ENCODE measurements around the gene MTMR12. TPM values are rescaled to one million over a fixed set of nuclear protein-coding genes. Genes with fewer than 3 reads are reported as not detected.

Gene MTMR12
- total and polyA plus RNA-seq, 2 of the 13 experiments (the other 11 are each of a cell fraction or from before 2014, with no cell fraction given) = 23.4 to 36.6 TPM

DNA sequence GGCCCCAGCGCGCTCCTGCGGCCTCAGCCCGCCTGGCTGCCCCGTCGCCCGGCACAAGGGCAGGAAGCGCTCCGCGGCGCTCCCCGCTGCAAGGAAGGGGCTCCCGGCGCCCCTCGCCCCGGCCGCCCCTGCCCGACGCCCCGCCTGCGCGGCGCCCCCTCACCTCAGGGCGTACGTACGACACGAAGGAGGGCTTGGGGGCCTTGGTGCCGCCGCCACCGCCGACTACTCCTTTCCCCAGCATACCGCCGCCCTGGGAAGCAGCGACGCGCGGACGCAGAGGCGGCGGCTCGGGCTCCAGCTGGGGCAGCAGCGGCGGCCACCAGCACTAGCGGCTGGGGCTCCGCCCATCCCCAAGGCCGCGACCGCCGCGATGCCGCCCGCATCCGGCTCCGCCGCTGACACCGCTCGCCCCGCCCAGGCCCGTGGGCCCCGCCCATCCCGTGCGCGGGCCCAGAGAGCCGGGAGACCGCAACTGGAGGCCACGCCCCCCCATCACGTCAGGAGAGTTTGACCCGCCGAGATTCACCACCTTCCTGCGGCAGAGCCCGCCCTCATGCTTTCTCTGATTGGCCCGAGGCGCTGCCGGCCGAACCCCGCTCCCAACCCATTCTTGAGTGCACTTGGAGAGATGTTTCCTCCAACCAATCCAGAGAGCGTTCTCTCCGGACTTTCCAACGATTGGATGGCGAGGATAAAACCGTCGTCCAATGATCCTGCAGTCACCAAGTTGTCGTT, at the start of gene MTMR12 (continued):
- TF ChIP-seq ZBTB7A (CRISPR knock-in tag; IDR thresholded peaks at IDR 0.05) (no peak), FOXC1 (CRISPR knock-in tag; IDR thresholded peaks at IDR 0.05; ENCODE audit: borderline replicate concordance) (peak; percentile 18; the same call in 1 of the 2 replicates), TAF1 (CRISPR knock-in tag; IDR thresholded peaks at IDR 0.05) (peak; percentile 64), ZNF138 (CRISPR knock-in tag; IDR thresholded peaks at IDR 0.05; ENCODE audit: low read depth) (peak; percentile 26; the same call in 1 of the 2 replicates), ZSCAN9 (CRISPR knock-in tag; IDR thresholded peaks at IDR 0.05; ENCODE audit: borderline replicate concordance) (no peak; the same call in 1 of the 2 replicates), ZSCAN29 (CRISPR knock-in tag; conservative IDR thresholded peaks at IDR 0.05) (no peak), ZNF510 (CRISPR knock-in tag; IDR thresholded peaks at IDR 0.05; ENCODE audit: low read depth) (no peak), HMG20A (CRISPR knock-in tag; IDR thresholded peaks at IDR 0.05; ENCODE audit: borderline replicate concordance) (no peak), ZNF883 (CRISPR knock-in tag; IDR thresholded peaks at IDR 0.05; ENCODE audit: not compliant biosample characterization) (peak; percentile 64), KDM3A (CRISPR knock-in tag; IDR thresholded peaks at IDR 0.05; ENCODE audit: low read depth) (no peak), SAP130 (CRISPR knock-in tag; IDR thresholded peaks at IDR 0.05; ENCODE audit: low read depth) (peak; percentile 81), ARNT (IDR thresholded peaks at IDR 0.05) (no peak)
- TF ChIP-seq, protein P1, sequence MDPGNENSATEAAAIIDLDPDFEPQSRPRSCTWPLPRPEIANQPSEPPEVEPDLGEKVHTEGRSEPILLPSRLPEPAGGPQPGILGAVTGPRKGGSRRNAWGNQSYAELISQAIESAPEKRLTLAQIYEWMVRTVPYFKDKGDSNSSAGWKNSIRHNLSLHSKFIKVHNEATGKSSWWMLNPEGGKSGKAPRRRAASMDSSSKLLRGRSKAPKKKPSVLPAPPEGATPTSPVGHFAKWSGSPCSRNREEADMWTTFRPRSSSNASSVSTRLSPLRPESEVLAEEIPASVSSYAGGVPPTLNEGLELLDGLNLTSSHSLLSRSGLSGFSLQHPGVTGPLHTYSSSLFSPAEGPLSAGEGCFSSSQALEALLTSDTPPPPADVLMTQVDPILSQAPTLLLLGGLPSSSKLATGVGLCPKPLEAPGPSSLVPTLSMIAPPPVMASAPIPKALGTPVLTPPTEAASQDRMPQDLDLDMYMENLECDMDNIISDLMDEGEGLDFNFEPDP (CRISPR knock-in tag; conservative IDR thresholded peaks at IDR 0.05) = no peak
- TF ChIP-seq, protein P2, sequence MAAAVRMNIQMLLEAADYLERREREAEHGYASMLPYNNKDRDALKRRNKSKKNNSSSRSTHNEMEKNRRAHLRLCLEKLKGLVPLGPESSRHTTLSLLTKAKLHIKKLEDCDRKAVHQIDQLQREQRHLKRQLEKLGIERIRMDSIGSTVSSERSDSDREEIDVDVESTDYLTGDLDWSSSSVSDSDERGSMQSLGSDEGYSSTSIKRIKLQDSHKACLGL (CRISPR knock-in tag; IDR thresholded peaks at IDR 0.05) = peak; percentile 61; the same call in 1 of the 2 replicates
- TF ChIP-seq, protein P3, sequence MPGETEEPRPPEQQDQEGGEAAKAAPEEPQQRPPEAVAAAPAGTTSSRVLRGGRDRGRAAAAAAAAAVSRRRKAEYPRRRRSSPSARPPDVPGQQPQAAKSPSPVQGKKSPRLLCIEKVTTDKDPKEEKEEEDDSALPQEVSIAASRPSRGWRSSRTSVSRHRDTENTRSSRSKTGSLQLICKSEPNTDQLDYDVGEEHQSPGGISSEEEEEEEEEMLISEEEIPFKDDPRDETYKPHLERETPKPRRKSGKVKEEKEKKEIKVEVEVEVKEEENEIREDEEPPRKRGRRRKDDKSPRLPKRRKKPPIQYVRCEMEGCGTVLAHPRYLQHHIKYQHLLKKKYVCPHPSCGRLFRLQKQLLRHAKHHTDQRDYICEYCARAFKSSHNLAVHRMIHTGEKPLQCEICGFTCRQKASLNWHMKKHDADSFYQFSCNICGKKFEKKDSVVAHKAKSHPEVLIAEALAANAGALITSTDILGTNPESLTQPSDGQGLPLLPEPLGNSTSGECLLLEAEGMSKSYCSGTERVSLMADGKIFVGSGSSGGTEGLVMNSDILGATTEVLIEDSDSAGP (CRISPR knock-in tag; IDR thresholded peaks at IDR 0.05; ENCODE audit: borderline replicate concordance) = no peak

Data from HepG2 (cell line).